Heart left ventricle (tissue), 16 donors: ENCODE data around the gene UGT2A1. TPM values are rescaled to one million over a fixed set of nuclear protein-coding genes. Genes with fewer than 3 reads are reported as not detected.

Source experiments
- ATAC-seq, 4 donors: fragments of 200-7000 bp; cut with Tn5 transposase; one replicate each; pipeline ENCODE4 v1.9.1; 2020 to 2022; ENCODE audit warnings: moderate library complexity in 4 of 4, mild to moderate bottlenecking in 3 of 4, moderate number of reproducible peaks in 1 of 4
- DNase-seq, 5 donors: peaks; one replicate each; pipeline ENCODE4 v3.0.0-alpha.2; 2020
- H3K27ac ChIP-seq, 12 donors: fragments of 200-600 bp; sonication (generic) in 4 of 12; one replicate each; pipeline versions ENCODE4 v1.5.0 to v1.8.0; 2016 to 2022; ENCODE audit warnings: mild to moderate bottlenecking in 2 of 12
- H3K27me3 ChIP-seq, 9 donors: fragments of 200-600 bp; sonication (generic) in 2 of 9; one replicate each; pipeline versions ENCODE4 v1.5.1 to v1.8.0; 2016 to 2022; ENCODE audit warnings: mild to moderate bottlenecking in 3 of 9
- H3K36me3 ChIP-seq, 9 donors: fragments of 200-600 bp; sonication (generic) in 2 of 9; one replicate each; pipeline versions ENCODE4 v1.5.0 to v1.8.0; 2018 to 2022; ENCODE audit warnings: mild to moderate bottlenecking in 2 of 9
- H3K4me1 ChIP-seq, 12 donors: fragments of 200-600 bp; sonication (generic) in 4 of 12; one replicate each; pipeline versions ENCODE4 v1.5.0 to v1.8.0; 2016 to 2022; ENCODE audit warnings: mild to moderate bottlenecking in 3 of 12
- H3K4me3 ChIP-seq, 12 donors: fragments of 200-600 bp; sonication (generic) in 4 of 12; one replicate each; pipeline versions ENCODE4 v1.5.0 to v1.8.0; 2017 to 2022; ENCODE audit warnings: mild to moderate bottlenecking in 9 of 12, moderate library complexity in 4 of 12
- H3K9me3 ChIP-seq, 12 donors: fragments of 200-600 bp; sonication (generic) in 4 of 12; one replicate each; pipeline versions ENCODE4 v1.5.0 to v1.8.0; 2016 to 2022; ENCODE audit warnings: mild to moderate bottlenecking in 1 of 12
- POLR2A ChIP-seq, 2 donors: fragments of 450-650 bp; IDR thresholded peaks; one replicate each; pipeline ENCODE4 v1.6.1; 2017; ENCODE audit warnings: antibody characterized with exemption in 2 of 2, mild to moderate bottlenecking in 2 of 2, moderate library complexity in 2 of 2
- WGBS, 4 donors: extraction: QIAGEN DNeasy Blood & Tissue Kit in 2 of 4; methylation state at CpG; one replicate each; pipeline versions ENCODE4 v1.1.5 to v1.1.7; 2013 to 2018; 5-methylcytosine and 5-hydroxymethylcytosine counted together
- intact Hi-C, 10 donors: fragments of 100-400 bp; cut with DNase I; formaldehyde crosslinking; loops; one replicate each; pipeline versions ENCODE4 v1.11.1 to v1.14.2; 2022
- polyA plus RNA-seq, 2 donors: library from polyadenylated mRNA; stranded (reverse); fragments of 200-250 nt; gene quantifications; one replicate each; pipeline ENCODE4 v1.2.3, GENCODE V29; 2013
- total RNA-seq, 9 donors: library from RNA; depleted of rRNA in 2 of 9; stranded (reverse); fragments of >200 nt in 2 of 9; fragmentation: NEBNext Ultra II Directional in 3 of 9; extraction: Animal tissue kit (Norgen Biotek cat#: 25700) in 3 of 9; gene quantifications; one replicate each; pipeline versions ENCODE4 v1.1.0 to v1.2.4, GENCODE V29; 2016 to 2023
- TF ChIP-seq, protein P1 (sequence below), 12 donors: fragments of 200-600 bp; sonication (generic) in 4 of 12; IDR thresholded peaks; one replicate each; pipeline versions ENCODE4 v1.5.0 to v1.8.0; 2018 to 2022; ENCODE audit warnings: antibody characterized with exemption in 12 of 12, mild to moderate bottlenecking in 5 of 12
- donor health status: ischemic (EF 13 %, LVEDD 7.1; RV severe dilation, severe dysfunction).
- donor health status: healthy with polysubstance abuse.
- donor health status: DM: no; HTN: yes; CAD: no.
- donor health status: DM: no; HTN: no; CAD: no.
- donor health status: ischemic (EF 25% LVEDD 6.9; RV normal size, moderate dysfunction).
- donor health status: ischemic (EF 25% LVEDD 5.7; RV mildly dilated, moderate dysfunction).
- donor health status: healthy.
- donor health status: DM: yes; HTN: yes; CAD: no.
- donor health status: ischemic (EF 35%, LVEDD 5.7; RV mildly dilated, moderate dysfunction).
- donor health status: nonischemic (EF 11% LVEDD 7.7; RV severe dilation, severe dysfunction).
- donor health status: DM: yes; HTN: yes; CAD: no.
- donor health status: PGD.
- donor health status: ischemic (EF 29% LVEDD 5.4; RV normal size, mild dysfunction).
- donor health status: nonischemic (EF 23%, LVEDD 6.1; RV moderate dilation, normal function).

UGT2A1 gene
- total and polyA plus RNA-seq, 11 donors: not detected

DNA sequence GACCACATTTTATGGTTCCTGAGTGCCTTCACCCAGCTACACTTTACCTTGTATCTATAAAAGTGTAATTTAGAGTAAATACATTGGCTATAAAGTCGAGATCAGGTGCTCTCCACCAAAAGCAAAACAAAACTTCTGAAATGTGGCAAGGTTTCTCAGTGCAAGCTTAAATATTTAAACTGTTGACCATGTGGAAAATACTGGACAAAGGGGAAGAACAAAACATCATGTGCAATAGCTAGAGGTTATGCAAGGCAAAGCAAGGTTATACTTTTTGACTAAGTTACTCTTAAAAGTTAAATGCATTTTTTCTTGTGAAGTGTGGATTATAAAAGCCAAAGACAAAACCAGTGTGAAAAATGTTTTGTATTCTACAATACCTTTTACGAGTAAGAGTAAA, 69.5 kb downstream of the UGT2A1 start:
- H3K27me3 ChIP-seq: no peaks in the 10 kb centered on the region
- H3K27ac ChIP-seq: no peak overlapping the region
- H3K36me3 ChIP-seq: no peaks in the 10 kb centered on the region
- H3K4me1 ChIP-seq: no peaks in the 10 kb centered on the region
- no peaks in the 10 kb centered on the region for H3K9me3 ChIP-seq
- H3K4me3 ChIP-seq: no peak overlapping the region
- 62 to 72% (median 63%) methylated on average over 2 of the region's 2 CpGs for WGBS, 4 donors
- ATAC-seq: no peak
- TF ChIP-seq, protein P1, sequence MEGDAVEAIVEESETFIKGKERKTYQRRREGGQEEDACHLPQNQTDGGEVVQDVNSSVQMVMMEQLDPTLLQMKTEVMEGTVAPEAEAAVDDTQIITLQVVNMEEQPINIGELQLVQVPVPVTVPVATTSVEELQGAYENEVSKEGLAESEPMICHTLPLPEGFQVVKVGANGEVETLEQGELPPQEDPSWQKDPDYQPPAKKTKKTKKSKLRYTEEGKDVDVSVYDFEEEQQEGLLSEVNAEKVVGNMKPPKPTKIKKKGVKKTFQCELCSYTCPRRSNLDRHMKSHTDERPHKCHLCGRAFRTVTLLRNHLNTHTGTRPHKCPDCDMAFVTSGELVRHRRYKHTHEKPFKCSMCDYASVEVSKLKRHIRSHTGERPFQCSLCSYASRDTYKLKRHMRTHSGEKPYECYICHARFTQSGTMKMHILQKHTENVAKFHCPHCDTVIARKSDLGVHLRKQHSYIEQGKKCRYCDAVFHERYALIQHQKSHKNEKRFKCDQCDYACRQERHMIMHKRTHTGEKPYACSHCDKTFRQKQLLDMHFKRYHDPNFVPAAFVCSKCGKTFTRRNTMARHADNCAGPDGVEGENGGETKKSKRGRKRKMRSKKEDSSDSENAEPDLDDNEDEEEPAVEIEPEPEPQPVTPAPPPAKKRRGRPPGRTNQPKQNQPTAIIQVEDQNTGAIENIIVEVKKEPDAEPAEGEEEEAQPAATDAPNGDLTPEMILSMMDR (IDR thresholded peaks at IDR 0.05): no peak
- TF ChIP-seq POLR2A (IDR thresholded peaks at IDR 0.05): no peak
- no peak for DNase-seq
- intact Hi-C loops: no loop called here

DNA sequence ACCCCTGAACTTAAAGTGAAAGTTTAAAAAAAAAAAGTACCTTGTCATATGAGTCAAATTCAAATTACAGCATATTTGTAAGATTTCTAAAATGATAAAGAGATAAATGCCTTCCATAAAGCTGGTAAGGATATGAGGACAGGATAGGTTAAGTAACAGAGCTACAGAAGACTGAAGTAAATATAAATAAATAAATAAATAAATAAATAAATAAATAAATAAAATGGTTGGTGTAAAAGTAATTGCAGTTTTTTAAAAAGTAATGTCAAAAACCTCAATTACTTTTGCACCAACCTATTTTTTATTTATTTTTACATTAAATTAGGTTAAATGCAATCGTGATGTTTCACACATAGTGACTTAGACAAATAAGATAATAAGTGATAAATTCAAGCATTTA, 75.8 kb downstream of the UGT2A1 start:
- H3K4me3 ChIP-seq: no peak overlapping the region
- H3K4me1 ChIP-seq: no peaks in the 10 kb centered on the region
- ATAC-seq (no peak), DNase-seq (no peak)
- H3K27ac ChIP-seq: no peak overlapping the region
- H3K36me3 ChIP-seq: no peaks in the 10 kb centered on the region
- peaks cover 0 to 6% (median 0%) of the 10 kb centered on the region in 12 donors for H3K9me3 ChIP-seq
- TF ChIP-seq, protein P1 (IDR thresholded peaks at IDR 0.05): no peak
- no peak for TF ChIP-seq POLR2A (IDR thresholded peaks at IDR 0.05)
- WGBS, 4 donors: 82 to 90% (median 86%) methylated on average over 1 of the region's 1 CpG
- no peaks in the 10 kb centered on the region for H3K27me3 ChIP-seq
- intact Hi-C loops: no loop called here

DNA sequence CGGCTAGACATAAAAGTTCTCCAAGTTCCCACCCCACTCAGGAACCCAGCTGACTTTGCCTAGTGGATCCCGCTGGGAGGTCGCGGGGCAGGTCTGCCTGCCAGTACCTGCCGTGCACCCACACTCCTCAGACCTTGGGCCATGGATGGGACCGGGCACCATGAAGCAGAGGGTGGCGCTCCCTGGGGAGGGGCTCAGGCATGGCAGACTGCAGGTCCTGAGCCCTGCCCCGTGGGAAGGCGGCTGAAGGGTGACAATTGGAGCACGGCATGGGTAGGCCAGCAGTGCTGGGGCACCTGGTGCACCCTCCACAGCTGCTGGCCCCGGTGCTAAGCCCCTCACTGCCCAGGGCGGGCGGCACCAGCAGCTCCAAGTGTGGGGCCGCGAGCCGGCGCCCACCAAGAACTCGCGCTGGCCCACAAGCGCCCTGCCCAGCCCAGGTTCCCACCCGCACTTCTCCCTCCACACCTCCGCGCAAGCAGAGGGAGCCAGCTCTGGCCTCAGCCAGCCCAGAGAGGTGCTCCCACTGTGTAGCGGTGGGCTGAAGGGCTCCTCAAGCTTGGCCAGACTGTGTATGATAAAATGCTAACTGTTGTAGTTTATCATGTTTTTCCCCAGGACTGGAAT, 76.7 kb downstream of the UGT2A1 start:
- H3K9me3 ChIP-seq: peaks cover 0 to 6% (median 0%) of the 10 kb centered on the region in 12 donors
- TF ChIP-seq POLR2A (IDR thresholded peaks at IDR 0.05): no peak
- TF ChIP-seq, protein P1 (IDR thresholded peaks at IDR 0.05): no peak
- ATAC-seq: no peak
- no peaks in the 10 kb centered on the region for H3K36me3 ChIP-seq
- peak in 1 of 5 donors; percentile 49 for DNase-seq
- no peaks in the 10 kb centered on the region for H3K27me3 ChIP-seq
- intact Hi-C loops: no loop called here
- H3K27ac ChIP-seq: no peak overlapping the region
- 94 to 98% (median 95%) methylated on average over 13 to 24 of the region's 24 CpGs for WGBS, 4 donors
- no peaks in the 10 kb centered on the region for H3K4me1 ChIP-seq
- no peak overlapping the region for H3K4me3 ChIP-seq

DNA sequence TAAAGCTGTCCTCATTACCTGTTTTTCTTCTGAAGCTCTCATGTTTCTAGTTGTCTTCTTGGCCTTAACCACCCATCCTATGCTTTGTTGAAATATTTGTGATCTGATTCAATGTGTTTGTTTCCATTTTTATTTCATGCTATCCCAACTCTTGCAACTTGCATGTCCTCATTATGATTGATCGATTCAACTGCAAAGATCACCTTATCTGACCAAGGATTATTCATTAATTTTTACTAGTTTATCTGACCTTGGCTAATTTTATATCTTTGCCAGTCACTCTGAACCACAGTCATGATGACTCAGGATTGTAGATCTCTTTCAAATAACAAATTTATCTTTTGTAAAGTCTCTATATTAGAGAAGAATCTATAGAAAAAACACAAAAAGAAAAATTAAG, 84.3 kb downstream of the UGT2A1 start:
- no peak overlapping the region for H3K27ac ChIP-seq
- ATAC-seq: no peak
- intact Hi-C loops: no loop called here
- H3K4me3 ChIP-seq: no peak overlapping the region
- no peak for TF ChIP-seq POLR2A (IDR thresholded peaks at IDR 0.05)
- TF ChIP-seq, protein P1 (IDR thresholded peaks at IDR 0.05): no peak
- H3K36me3 ChIP-seq: no peaks in the 10 kb centered on the region
- no peak for DNase-seq
- 83 to 95% (median 89%) methylated on average over 1 of the region's 1 CpG for WGBS, 4 donors
- H3K9me3 ChIP-seq: peaks cover 0 to 3% (median 0%) of the 10 kb centered on the region in 12 donors
- no peaks in the 10 kb centered on the region for H3K27me3 ChIP-seq
- no peaks in the 10 kb centered on the region for H3K4me1 ChIP-seq
